GM18505 (cell line): Measurements from ENCODE around the gene PCDH9.
"Not testable (repeated sequence)": the region's sequence is repeated elsewhere in the genome, so short reads cannot be mapped to it uniquely, and the experiment has no call there.

Experiments
- ATAC-seq: cut with Tn5 transposase; IDR thresholded peaks from one replicate; pipeline ENCODE4 v1.9.1; 2021; ENCODE audit not compliant: unreplicated experiment
- POLR2A ChIP-seq: IDR thresholded peaks from 4 replicates; pipeline ENCODE4 v1.6.1; 2011; ENCODE audit warnings: borderline replicate concordance; ENCODE audit not compliant: insufficient read depth, insufficient read length; ENCODE audit errors: extremely low read depth

Gene PCDH9

GRCh38 chr13:66328476-66328875 is 901.7 kb downstream of the PCDH9 start:
- ATAC-seq: no peak
- no peak for TF ChIP-seq POLR2A

GRCh38 chr13:66323745-66324347 is 906.3 kb downstream of the PCDH9 start:
- no peak for TF ChIP-seq POLR2A
- no peak for ATAC-seq

- no peak for TF ChIP-seq POLR2A
- no peak for ATAC-seq
Observed at GRCh38 chr13:66322936-66323335, 907.2 kb downstream of the PCDH9 start.

GRCh38 chr13:66322193-66322740 is 907.9 kb downstream of the PCDH9 start:
- TF ChIP-seq POLR2A: no peak
- no peak for ATAC-seq

GRCh38 chr13:66314911-66315310 is 915.2 kb downstream of the PCDH9 start:
- no peak for ATAC-seq
- no peak for TF ChIP-seq POLR2A

- no peak for ATAC-seq
- no peak for TF ChIP-seq POLR2A
Observed at GRCh38 chr13:66313413-66313812, 916.7 kb downstream of the PCDH9 start.

- no peak for ATAC-seq
- no peak for TF ChIP-seq POLR2A
Observed at GRCh38 chr13:66312312-66313087, 917.6 kb downstream of the PCDH9 start.

GRCh38 chr13:66305961-66306617 is 924.0 kb downstream of the PCDH9 start:
- no peak for TF ChIP-seq POLR2A
- ATAC-seq: no peak

- no peak for ATAC-seq
- no peak for TF ChIP-seq POLR2A
Observed at GRCh38 chr13:66301482-66301881, 928.7 kb downstream of the PCDH9 start.

- no peak for TF ChIP-seq POLR2A
- ATAC-seq: no peak
Observed at GRCh38 chr13:66301006-66301405, 929.1 kb downstream of the PCDH9 start.

- TF ChIP-seq POLR2A: no peak
- ATAC-seq: no peak
Observed at GRCh38 chr13:66296875-66297274, 933.3 kb downstream of the PCDH9 start.

- ATAC-seq: no peak
- no peak for TF ChIP-seq POLR2A
Observed at GRCh38 chr13:66296328-66296727, 933.8 kb downstream of the PCDH9 start.

GRCh38 chr13:66286806-66287205 is 943.3 kb downstream of the PCDH9 start:
- not testable (repeated sequence) for ATAC-seq

- ATAC-seq: no peak
- TF ChIP-seq POLR2A: no peak
Observed at GRCh38 chr13:66275416-66275815, 954.7 kb downstream of the PCDH9 start.
